KOPT-K1 (cell line): Measurements from ENCODE around the gene RNASET2.
"Not testable (repeated sequence)": the region's sequence is repeated elsewhere in the genome, so short reads cannot be mapped to it uniquely, and the experiment has no call there.

ENCODE experiments used
- H3K27ac ChIP-seq: fragments of 200-600 bp; sonication (generic); 2 replicates; pipeline ENCODE4 v1.5.1; 2016; ENCODE audit warnings: antibody characterized with exemption, mild to moderate bottlenecking, low read depth, low read length; ENCODE audit not compliant: poor library complexity, severe bottlenecking
- H3K36me3 ChIP-seq: fragments of 200-600 bp; sonication (generic); 2 replicates; pipeline ENCODE4 v1.5.1; 2017; ENCODE audit warnings: antibody characterized with exemption, mild to moderate bottlenecking, low read length, moderate library complexity; ENCODE audit not compliant: insufficient read depth
- H3K9me3 ChIP-seq: fragments of 200-600 bp; sonication (generic); 2 replicates; pipeline ENCODE4 v1.5.1; 2017; ENCODE audit warnings: antibody characterized with exemption, low read length, mild to moderate bottlenecking; ENCODE audit not compliant: insufficient read depth, poor library complexity, severe bottlenecking

Gene RNASET2

DNA sequence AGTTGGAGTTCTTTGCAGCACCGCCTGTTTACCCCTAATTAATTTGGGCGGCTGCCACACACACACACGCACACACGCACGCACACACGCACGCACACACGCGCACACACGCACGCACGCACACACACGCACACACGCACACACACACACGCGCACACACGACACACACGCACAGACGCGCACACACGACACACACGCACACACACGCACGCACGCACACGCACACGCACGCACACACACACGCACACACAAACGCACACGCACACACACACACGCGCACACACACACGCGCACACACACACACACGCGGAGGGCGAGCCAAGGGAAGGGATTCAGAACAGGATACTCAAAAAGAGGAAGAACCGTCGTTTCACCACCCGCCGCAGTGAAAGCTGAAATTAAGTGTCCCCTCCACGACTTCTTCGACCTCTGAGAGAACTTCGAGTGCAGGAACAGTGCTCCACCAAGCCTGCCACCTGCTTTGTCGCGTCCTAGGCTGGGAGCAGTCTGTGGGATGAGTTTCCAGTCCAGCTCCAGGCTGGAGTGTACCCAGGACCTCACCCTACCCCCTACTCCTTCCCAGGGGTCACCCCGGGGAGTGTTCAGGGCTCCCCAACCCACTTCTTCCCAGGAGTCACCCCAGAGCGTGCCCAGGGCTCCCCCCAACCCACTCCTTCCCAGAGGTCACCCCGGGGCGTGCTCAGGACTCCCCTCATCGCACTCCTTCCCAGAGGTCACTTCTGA is 1.1 kb downstream of the RNASET2 start:
- H3K9me3 ChIP-seq: no peaks in the 10 kb centered on the region
- H3K27ac ChIP-seq: peak overlapping the region; percentile 83
- H3K36me3 ChIP-seq: no peaks in the 10 kb centered on the region; the same call in 1 of the 2 replicates

- Histone ChIP-seq H3K9me3 (no peaks in the 10 kb centered on the region), H3K36me3 (peaks cover 8% of the 10 kb centered on the region), H3K27ac (no peak overlapping the region)
Measured at GRCh38 chr6:166954118-166954713, 2.1 kb downstream of the RNASET2 start.

GRCh38 chr6:166952567-166953486 is 3.5 kb downstream of the RNASET2 start:
- H3K9me3 ChIP-seq: no peaks in the 10 kb centered on the region
- H3K27ac ChIP-seq: peak overlapping the region; percentile 55
- H3K36me3 ChIP-seq: peaks cover 10% of the 10 kb centered on the region

- Histone ChIP-seq H3K36me3 (peaks cover 17% of the 10 kb centered on the region), H3K27ac (peak overlapping the region; percentile 55)
Measured at GRCh38 chr6:166952121-166952520, 4.2 kb downstream of the RNASET2 start.

DNA sequence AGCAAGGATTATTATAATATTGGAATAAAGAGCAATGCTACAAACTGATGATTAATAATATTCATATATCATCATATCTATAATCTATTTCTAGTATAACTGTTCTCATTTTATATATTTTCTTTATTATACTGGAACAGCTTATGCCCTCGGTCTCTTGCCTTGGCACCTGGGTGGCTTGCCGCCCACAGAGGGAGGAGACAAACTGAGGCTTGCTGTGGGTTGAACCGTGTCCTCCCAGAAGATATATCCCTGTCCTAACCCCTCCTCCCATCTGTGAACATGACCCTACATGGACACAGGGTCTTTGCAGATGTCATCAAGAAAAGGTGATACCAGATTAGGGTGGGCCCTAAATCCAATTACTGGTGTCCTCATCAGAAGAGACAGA is 4.7 kb downstream of the RNASET2 start:
- H3K36me3 ChIP-seq: peaks cover 22% of the 10 kb centered on the region
- no peaks in the 10 kb centered on the region for H3K9me3 ChIP-seq
- H3K27ac ChIP-seq: peak overlapping the region; percentile 55

More at GRCh38 chr6:166952121-166952520, 4.2 kb downstream of the RNASET2 start:
- no peaks in the 10 kb centered on the region for H3K9me3 ChIP-seq

- not testable (repeated sequence) for H3K9me3 ChIP-seq
- Histone ChIP-seq H3K36me3 (peaks cover 28% of the 10 kb centered on the region), H3K27ac (peak overlapping the region; percentile 55)
Measured at GRCh38 chr6:166950892-166951669, 5.3 kb downstream of the RNASET2 start.

- Histone ChIP-seq H3K36me3 (peaks cover 32% of the 10 kb centered on the region), H3K9me3 (no peaks in the 10 kb centered on the region), H3K27ac (peak overlapping the region; percentile 55)
Measured at GRCh38 chr6:166950443-166950821, 5.9 kb downstream of the RNASET2 start.

DNA sequence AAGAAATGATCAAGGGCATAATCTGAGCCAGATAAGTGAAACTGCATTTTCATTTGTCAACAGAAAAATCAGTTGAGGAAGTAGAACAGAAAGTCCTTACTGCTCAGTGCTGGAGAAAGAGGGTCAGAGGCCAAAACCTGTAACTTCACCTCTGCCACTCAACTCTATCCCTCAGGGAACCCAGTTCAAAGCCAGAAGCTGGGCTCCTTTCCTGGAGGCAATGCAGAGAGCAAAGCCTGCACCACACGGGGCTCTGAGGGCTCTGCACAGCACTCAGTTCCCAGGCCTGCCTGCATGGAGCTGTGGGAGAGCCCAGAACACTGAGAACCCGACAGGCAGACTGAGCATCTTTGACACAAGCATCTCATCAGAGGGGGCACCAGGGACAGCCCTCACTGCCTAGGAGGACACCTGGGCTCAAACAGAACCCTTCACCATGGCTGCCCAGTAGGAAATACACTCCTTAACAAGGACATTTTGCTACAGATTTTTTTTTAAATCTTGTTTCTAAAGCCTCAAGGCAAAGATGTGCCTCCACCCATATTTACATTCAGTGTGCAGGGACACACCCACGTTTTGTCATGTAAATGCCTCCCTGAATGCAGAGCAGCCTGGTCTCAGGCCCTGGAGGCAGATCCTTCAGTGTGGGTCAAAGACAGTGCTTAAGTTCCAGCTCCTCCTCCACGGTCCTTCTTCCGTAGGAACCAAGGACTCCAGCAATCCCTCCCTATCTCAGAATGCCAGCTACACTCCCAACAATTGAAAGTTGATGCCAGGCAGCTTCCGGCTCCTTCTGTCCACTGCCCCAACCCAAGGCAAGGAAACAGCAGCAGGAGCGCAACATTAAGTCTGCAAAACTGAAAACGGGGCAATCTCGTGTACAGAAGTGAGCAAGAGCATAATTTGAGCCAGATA is 6.6 kb downstream of the RNASET2 start:
- Histone ChIP-seq H3K27ac (peak overlapping the region; percentile 55), H3K9me3 (no peaks in the 10 kb centered on the region)

DNA sequence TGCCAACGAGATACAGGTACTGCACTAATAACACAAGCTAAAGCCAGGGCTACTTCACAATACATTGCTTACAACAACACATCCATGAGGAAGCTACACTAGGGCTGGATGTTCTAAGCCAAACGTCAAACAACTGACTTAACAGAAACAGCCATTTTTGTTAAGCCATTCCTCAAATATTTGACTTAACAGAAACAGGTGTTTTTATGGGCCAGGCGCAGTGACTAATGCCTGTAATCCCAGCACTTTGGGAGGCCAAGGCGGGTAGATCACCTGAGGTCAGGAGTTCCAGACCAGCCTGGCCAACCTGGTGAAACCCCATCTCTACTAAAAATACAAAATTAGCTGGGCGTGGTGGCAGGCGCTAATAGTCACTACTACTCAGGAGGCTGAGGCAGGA is 7.6 kb downstream of the RNASET2 start:
- not testable (repeated sequence) for H3K9me3 ChIP-seq, H3K27ac ChIP-seq
- peaks cover 37% of the 10 kb centered on the region for H3K36me3 ChIP-seq

More for the DNA sequence above, 6.6 kb downstream of the RNASET2 start:
- H3K36me3 ChIP-seq: peaks cover 37% of the 10 kb centered on the region

GRCh38 chr6:166947251-166947650 is 9.1 kb downstream of the RNASET2 start:
- Histone ChIP-seq H3K36me3 (peaks cover 43% of the 10 kb centered on the region), H3K27ac (no peak overlapping the region), H3K9me3 (no peaks in the 10 kb centered on the region)

- Histone ChIP-seq H3K27ac (no peak overlapping the region), H3K9me3 (no peaks in the 10 kb centered on the region), H3K36me3 (peaks cover 48% of the 10 kb centered on the region)
Measured at GRCh38 chr6:166946125-166946524, 10.2 kb downstream of the RNASET2 start.

DNA sequence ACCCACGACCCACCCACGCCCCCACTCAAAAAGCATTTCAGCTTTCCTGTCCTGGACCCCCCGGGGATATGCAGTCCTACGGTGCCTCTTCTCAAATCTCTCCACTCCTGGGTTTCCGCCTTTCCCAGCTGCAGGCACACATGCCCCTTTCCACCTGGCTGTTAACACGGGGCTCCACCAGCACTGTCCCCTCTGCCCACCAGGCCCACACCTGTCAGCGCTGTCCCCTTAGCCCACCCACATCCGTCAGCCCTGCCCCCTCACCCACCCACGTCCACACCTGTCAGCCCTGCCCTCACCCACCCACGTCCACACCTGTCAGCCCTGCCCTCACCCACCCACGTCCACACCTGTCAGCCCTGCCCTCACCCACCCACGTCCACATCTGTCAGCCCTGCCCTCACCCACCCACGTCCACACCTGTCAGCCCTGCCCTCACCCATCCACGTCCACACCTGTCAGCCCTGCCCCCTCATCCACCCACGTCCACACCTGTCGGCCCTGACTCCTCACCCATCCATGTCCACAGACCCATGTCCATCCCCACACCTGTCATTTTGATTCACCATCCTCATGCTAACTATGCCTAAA is 11.6 kb downstream of the RNASET2 start:
- Histone ChIP-seq H3K36me3 (peaks cover 52% of the 10 kb centered on the region), H3K27ac (no peak overlapping the region), H3K9me3 (no peaks in the 10 kb centered on the region)

- Histone ChIP-seq H3K9me3 (no peaks in the 10 kb centered on the region), H3K27ac (no peak overlapping the region), H3K36me3 (peaks cover 63% of the 10 kb centered on the region)
Measured at GRCh38 chr6:166942393-166943168, 13.8 kb downstream of the RNASET2 start.
